GM12874 (cell line): ENCODE measurements around the gene STARD3.

Source experiments
- CTCF ChIP-seq: IDR thresholded peaks from 2 replicates; pipeline ENCODE4 v1.5.1; 2011; ENCODE audit warnings: low read depth, mild to moderate bottlenecking, control low read depth, low read length, moderate library complexity; ENCODE audit not compliant: insufficient read depth

Gene STARD3

GRCh38 chr17:39601758-39602532 is 35.0 kb upstream of the STARD3 start:
- no peak for TF ChIP-seq CTCF

DNA sequence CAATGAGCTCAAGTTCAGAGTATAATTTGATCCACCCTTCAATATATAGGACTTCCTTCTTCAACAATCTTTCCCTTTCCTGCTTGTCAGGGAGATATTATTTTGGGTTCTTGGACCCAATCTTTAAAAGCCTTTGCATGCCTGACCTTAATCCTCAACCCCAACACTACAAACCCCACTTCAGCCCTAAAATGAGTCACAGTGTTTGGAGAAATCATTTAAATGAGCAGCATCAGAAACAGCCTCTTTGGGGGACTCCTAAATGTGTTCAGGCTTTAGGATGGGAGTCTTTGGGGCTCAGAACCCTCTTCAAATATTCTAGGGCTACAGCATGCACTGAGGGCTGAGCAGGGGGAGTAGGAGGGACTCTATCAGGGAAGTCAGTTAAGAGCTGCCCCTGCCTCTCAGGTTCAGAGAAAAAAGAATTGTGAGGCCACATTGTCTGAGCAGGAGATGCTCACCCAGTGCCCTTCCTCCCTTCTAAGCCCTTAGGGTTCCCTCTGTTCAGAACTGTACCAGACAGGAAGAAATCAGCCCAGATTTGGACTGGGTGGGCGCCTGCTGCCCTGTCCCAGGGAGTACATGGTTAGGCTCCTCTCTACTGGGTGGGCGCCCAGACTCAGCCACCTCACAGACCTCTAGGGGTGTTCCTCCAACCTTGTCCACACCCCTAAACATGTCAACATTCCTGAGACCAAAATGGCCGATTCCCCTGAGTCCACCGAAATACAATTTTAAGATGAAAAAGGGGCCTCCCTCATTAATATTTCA is 34.2 kb upstream of the STARD3 start:
- TF ChIP-seq CTCF, result no peak

GRCh38 chr17:39603304-39604016 is 33.5 kb upstream of the STARD3 start:
- no peak for TF ChIP-seq CTCF

GRCh38 chr17:39604911-39605491 is 31.9 kb upstream of the STARD3 start:
- no peak for TF ChIP-seq CTCF

GRCh38 chr17:39605492-39606433 is 31.2 kb upstream of the STARD3 start:
- no peak for TF ChIP-seq CTCF

- TF ChIP-seq CTCF, result no peak
These were observed 30.4 kb upstream of the STARD3 start for GRCh38 chr17:39606434-39607056.
